H1 (cell line): Measurements from ENCODE around the gene DCUN1D2.

Experiments
- RNF2 ChIP-seq: fragments of 200-900, 300-1000 bp; sonication (generic); IDR thresholded peaks from 2 replicates; pipeline ENCODE4 v1.7.1; 2016; ENCODE audit warnings: borderline replicate concordance, low read depth, mild to moderate bottlenecking, antibody characterized with exemption, low read length; ENCODE audit not compliant: poor library complexity, severe bottlenecking; ENCODE audit errors: missing control alignments
- SIN3A ChIP-seq, 2 experiments: IDR thresholded peaks in 1 of 2; conservative IDR thresholded peaks in 1 of 2; 2 replicates each; pipeline ENCODE4 v1.6.1; 2011 to 2012; ENCODE audit warnings: low read length in 2 of 2, improper control_type of control experiment in 1 of 2, low read depth in 1 of 2, mild to moderate bottlenecking in 1 of 2

DNA sequence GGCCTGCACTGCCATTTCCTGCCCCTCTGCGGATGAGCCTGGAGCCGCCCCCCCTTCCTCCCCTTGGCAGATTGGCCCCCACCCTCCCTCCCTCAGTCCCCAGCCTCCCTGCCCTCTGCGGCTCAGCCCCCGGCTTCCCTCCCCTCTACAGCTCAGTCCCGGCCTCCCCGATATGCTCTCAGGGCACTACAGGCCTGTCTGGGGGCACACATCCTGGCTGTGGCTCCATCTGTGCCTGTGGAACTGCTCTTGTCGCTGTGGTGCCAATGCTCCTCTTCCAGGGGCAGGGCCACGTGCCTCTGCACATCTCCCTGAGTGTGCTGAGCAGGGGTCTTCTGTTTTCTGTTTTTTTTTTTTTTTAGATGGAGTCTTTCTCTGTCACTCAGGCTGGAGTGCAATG is 76.2 kb downstream of the DCUN1D2 start:
- no peak for TF ChIP-seq RNF2
- no peak for TF ChIP-seq SIN3A (conservative IDR thresholded peaks at IDR 0.05 in 1 of 2, IDR thresholded peaks at IDR 0.05 in 1 of 2; ENCODE audit: low read depth in 1 of 2, low read length in 2 of 2)
